Measurements from ENCODE around the gene P4HA3. TPM values are rescaled to one million over a fixed set of nuclear protein-coding genes. Genes with fewer than 3 reads are reported as not detected.

The P4HA3 gene
- polyA plus RNA-seq, 3 donors, result 0.07 TPM; not detected in 2

DNA sequence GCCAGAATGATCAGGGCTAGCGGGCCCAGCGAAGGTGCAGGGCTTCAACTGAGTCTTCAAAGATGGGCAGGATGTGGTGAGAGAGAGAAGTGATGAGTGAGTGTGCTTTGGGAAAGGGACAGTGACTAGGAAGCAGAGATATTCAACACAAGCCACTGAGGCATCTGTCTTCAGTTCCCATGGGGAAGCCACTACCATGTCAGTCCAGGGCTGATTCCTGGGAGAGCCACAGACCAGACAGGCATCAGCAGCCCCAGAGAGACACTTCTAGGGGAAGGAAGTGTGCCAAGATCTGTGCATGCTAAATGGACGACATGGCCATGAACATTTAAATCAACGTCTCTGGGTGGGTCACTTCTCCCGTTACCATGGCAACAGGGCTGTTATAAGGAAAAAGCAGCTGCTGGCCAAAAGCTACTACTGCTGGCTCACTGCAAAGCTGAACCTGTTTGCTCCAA lies 28.5 kb downstream of the P4HA3 start:
- no peak overlapping the region for H3K4me3 Mint-ChIP-seq
- H3K27me3 Mint-ChIP-seq (ENCODE audit: low read depth in 3 of 3), result peaks cover 2 to 6% (median 3%) of the 10 kb centered on the region in 3 donors
- TF ChIP-seq, protein P1, sequence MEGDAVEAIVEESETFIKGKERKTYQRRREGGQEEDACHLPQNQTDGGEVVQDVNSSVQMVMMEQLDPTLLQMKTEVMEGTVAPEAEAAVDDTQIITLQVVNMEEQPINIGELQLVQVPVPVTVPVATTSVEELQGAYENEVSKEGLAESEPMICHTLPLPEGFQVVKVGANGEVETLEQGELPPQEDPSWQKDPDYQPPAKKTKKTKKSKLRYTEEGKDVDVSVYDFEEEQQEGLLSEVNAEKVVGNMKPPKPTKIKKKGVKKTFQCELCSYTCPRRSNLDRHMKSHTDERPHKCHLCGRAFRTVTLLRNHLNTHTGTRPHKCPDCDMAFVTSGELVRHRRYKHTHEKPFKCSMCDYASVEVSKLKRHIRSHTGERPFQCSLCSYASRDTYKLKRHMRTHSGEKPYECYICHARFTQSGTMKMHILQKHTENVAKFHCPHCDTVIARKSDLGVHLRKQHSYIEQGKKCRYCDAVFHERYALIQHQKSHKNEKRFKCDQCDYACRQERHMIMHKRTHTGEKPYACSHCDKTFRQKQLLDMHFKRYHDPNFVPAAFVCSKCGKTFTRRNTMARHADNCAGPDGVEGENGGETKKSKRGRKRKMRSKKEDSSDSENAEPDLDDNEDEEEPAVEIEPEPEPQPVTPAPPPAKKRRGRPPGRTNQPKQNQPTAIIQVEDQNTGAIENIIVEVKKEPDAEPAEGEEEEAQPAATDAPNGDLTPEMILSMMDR (IDR thresholded peaks at IDR 0.05), result no peak
- Histone ChIP-seq H3K4me2 (replicated peaks; ENCODE audit: extremely low read depth, low read length, poor library complexity, severe bottlenecking) (no peak overlapping the region), H2AFZ (ENCODE audit: insufficient read depth, low read depth, low read length, poor library complexity, severe bottlenecking) (no peak overlapping the region), H4K20me1 (ENCODE audit: insufficient read depth, low read length) (no peaks in the 10 kb centered on the region), H3K36me3 (replicated peaks in 1 of 2; ENCODE audit: control insufficient read depth in 1 of 2, insufficient read depth in 2 of 2, low read length in 2 of 2) (no peaks in the 10 kb centered on the region), H3K27ac (ENCODE audit: low read depth in 1 of 2, low read length in 2 of 2) (no peak overlapping the region), H3K4me1 (ENCODE audit: control insufficient read depth in 1 of 2, insufficient read depth in 2 of 2, low read length in 2 of 2) (no peaks in the 10 kb centered on the region), H3K79me2 (ENCODE audit: insufficient read depth, low read length) (no peaks in the 10 kb centered on the region), H3K9ac (ENCODE audit: insufficient read depth, low read length, poor library complexity, severe bottlenecking) (no peak overlapping the region), H3K9me3 (replicated peaks in 1 of 2; ENCODE audit: control insufficient read depth in 1 of 2, insufficient read depth in 1 of 2, low read length in 2 of 2) (no peaks in the 10 kb centered on the region), H3K4me3 (replicated peaks in 1 of 3; ENCODE audit: low read depth in 2 of 3, low read length in 3 of 3) (no peak overlapping the region), H3K27me3 (ENCODE audit: control insufficient read depth in 2 of 2, insufficient read depth in 2 of 2, low read length in 2 of 2) (no peaks in the 10 kb centered on the region)
- intact Hi-C loops (cut with micrococcal nuclease), result no loop called here
- no peaks in the 10 kb centered on the region for H3K36me3 Mint-ChIP-seq
- no peak overlapping the region for H3K27ac Mint-ChIP-seq
- DNase-seq, result no peak
- 88% methylated on average over 5 of the region's 5 CpGs for WGBS (ENCODE audit: insufficient coverage)
- no peaks in the 10 kb centered on the region for H3K9me3 Mint-ChIP-seq
- no peaks in the 10 kb centered on the region for H3K4me1 Mint-ChIP-seq

DNA sequence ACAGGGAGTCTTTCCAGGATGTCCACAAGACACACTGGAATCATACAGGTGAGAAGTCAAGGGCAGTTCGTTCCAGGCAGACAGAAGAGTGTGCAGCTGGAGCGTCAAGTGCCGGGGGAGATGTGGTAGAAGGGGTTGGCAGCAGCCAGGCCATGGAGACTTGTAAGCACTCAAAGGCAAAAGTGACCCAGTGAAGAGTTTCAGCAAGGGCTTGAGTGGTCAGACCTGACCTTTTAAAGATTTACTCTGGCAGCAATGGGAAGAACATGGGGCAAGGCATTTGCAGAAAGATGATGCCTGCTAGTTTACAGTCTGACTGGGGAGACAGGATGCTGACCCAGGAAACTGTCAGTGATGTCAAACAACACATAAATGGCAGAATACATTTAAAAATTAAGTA lies 29.0 kb downstream of the P4HA3 start:
- Histone ChIP-seq H3K4me3 (replicated peaks in 1 of 3; ENCODE audit: low read depth in 2 of 3, low read length in 3 of 3) (no peak overlapping the region), H3K27me3 (ENCODE audit: control insufficient read depth in 2 of 2, insufficient read depth in 2 of 2, low read length in 2 of 2) (no peaks in the 10 kb centered on the region), H3K79me2 (ENCODE audit: insufficient read depth, low read length) (no peaks in the 10 kb centered on the region), H2AFZ (ENCODE audit: insufficient read depth, low read depth, low read length, poor library complexity, severe bottlenecking) (no peak overlapping the region), H3K4me2 (replicated peaks; ENCODE audit: extremely low read depth, low read length, poor library complexity, severe bottlenecking) (no peak overlapping the region), H3K36me3 (replicated peaks in 1 of 2; ENCODE audit: control insufficient read depth in 1 of 2, insufficient read depth in 2 of 2, low read length in 2 of 2) (no peaks in the 10 kb centered on the region), H3K9ac (ENCODE audit: insufficient read depth, low read length, poor library complexity, severe bottlenecking) (no peak overlapping the region), H3K4me1 (ENCODE audit: control insufficient read depth in 1 of 2, insufficient read depth in 2 of 2, low read length in 2 of 2) (no peaks in the 10 kb centered on the region), H3K27ac (ENCODE audit: low read depth in 1 of 2, low read length in 2 of 2) (no peak overlapping the region), H4K20me1 (ENCODE audit: insufficient read depth, low read length) (no peaks in the 10 kb centered on the region), H3K9me3 (replicated peaks in 1 of 2; ENCODE audit: control insufficient read depth in 1 of 2, insufficient read depth in 1 of 2, low read length in 2 of 2) (no peaks in the 10 kb centered on the region)
- no peak for DNase-seq
- Mint-ChIP-seq H3K36me3 (no peaks in the 10 kb centered on the region), H3K4me1 (no peaks in the 10 kb centered on the region), H3K27me3 (ENCODE audit: low read depth in 3 of 3) (peaks cover 2 to 7% (median 3%) of the 10 kb centered on the region in 3 donors), H3K9me3 (no peaks in the 10 kb centered on the region), H3K27ac (no peak overlapping the region), H3K4me3 (no peak overlapping the region)
- WGBS (ENCODE audit: insufficient coverage), result 85% methylated on average over 3 of the region's 3 CpGs
- intact Hi-C loops (cut with micrococcal nuclease), result no loop called here
- TF ChIP-seq, protein P1 (IDR thresholded peaks at IDR 0.05), result no peak
